K562 (cell line): ENCODE data around the gene REXO2. TPM values are rescaled to one million over a fixed set of nuclear protein-coding genes. Genes with fewer than 3 reads are reported as not detected.

Source experiments
- ATAC-seq: fragments of 200-7000 bp; cut with Tn5 transposase; 3 replicates; pipeline ENCODE4 v1.9.1; 2020; ENCODE audit warnings: moderate library complexity
- BruUV-seq: library from RNA; stranded (reverse); fragments of 400-500 nt; replicated peaks from 2 replicates; lab custom pipeline; 2021; lab: Mats Ljungman, UMichigan
- CTCF ChIA-PET: fragments of 300-600 bp; formaldehyde crosslinking; extraction: SDS; loops from one replicate; lab custom pipeline; 2021; ENCODE audit warnings: low intra/inter-chr PET ratio; lab: Yijun Ruan, JAX
- POLR2A ChIA-PET: fragments of 300-600, 350-650 bp; sonication (Branson Sonifier 250); formaldehyde crosslinking; extraction: SDS; loops from one replicate; lab custom pipeline; 2021; ENCODE audit warnings: antibody characterized with exemption, inconsistent platforms; lab: Yijun Ruan, JAX
- DNase-seq, 4 experiments: peaks; one replicate each; pipeline versions ENCODE4 v3.0.0 to v3.0.0-alpha.2; 2011 to 2018; ENCODE audit warnings: low spot score in 3 of 4, mixed read lengths in 3 of 4; ENCODE audit errors: extremely low read depth in 1 of 4
- FAIRE-seq: peaks from 2 replicates; lab custom pipeline; 2011; peaks lifted over from hg19 to GRCh38; lab: Jason Lieb, UNC
- H2AFZ ChIP-seq: 2 replicates; pipeline ENCODE4 v1.6.0; 2011; ENCODE audit warnings: low read depth, low read length, control low read depth, inconsistent platforms
- H3K27ac ChIP-seq: fragments of 200-600 bp; 3 replicates; pipeline ENCODE4 v1.8.0; 2011; ENCODE audit warnings: low read depth, mild to moderate bottlenecking, control low read depth, inconsistent platforms, low read length, moderate library complexity, mixed read lengths; ENCODE audit errors: extremely low read depth
- H3K27me3 ChIP-seq, 2 experiments: fragments of 300-600 bp in 1 of 2; 2 replicates in 1 of 2; 3 replicates in 1 of 2; pipeline versions ENCODE4 v1.6.0 to v1.8.0; 2011; ENCODE audit warnings: inconsistent platforms in 2 of 2, low read length in 2 of 2, mild to moderate bottlenecking in 1 of 2, mixed read lengths in 1 of 2, moderate library complexity in 1 of 2; ENCODE audit not compliant: control insufficient read depth in 2 of 2, insufficient read depth in 2 of 2
- H3K36me3 ChIP-seq: fragments of 300-600 bp; 3 replicates; pipeline ENCODE4 v1.8.0; 2011; ENCODE audit warnings: mild to moderate bottlenecking, low read length, inconsistent platforms; ENCODE audit not compliant: control insufficient read depth, insufficient read depth
- H3K4me1 ChIP-seq, 2 experiments: fragments of 200-600 bp in 1 of 2; replicated peaks in 1 of 2; 2 replicates in 1 of 2; 3 replicates in 1 of 2; pipeline versions ENCODE4 v1.5.1 to v1.8.0; 2011; ENCODE audit warnings: inconsistent platforms in 2 of 2, low read length in 2 of 2, mild to moderate bottlenecking in 1 of 2, mixed read lengths in 1 of 2, moderate library complexity in 1 of 2; ENCODE audit not compliant: control insufficient read depth in 2 of 2, insufficient read depth in 2 of 2
- H3K4me2 ChIP-seq: 2 replicates; pipeline ENCODE4 v1.6.1; 2011; ENCODE audit warnings: low read length, control low read depth, inconsistent platforms, mixed read lengths; ENCODE audit not compliant: insufficient read depth
- H3K4me3 ChIP-seq: fragments of 200-600 bp; sonication (generic), shearing (Covaris generic); 2 replicates; pipeline ENCODE4 v1.5.1; 2016; ENCODE audit warnings: control low read depth, inconsistent platforms
- H3K79me2 ChIP-seq: fragments of 200-600 bp; 3 replicates; pipeline ENCODE4 v1.8.0; 2011; ENCODE audit warnings: low read length, inconsistent platforms; ENCODE audit not compliant: control insufficient read depth, insufficient read depth
- H3K9ac ChIP-seq, 2 experiments: 2 replicates each; pipeline versions ENCODE4 v1.6.0 to v1.6.1; 2011; ENCODE audit warnings: low read depth in 2 of 2, low read length in 2 of 2, control low read depth in 1 of 2, inconsistent platforms in 1 of 2, mild to moderate bottlenecking in 1 of 2, mixed read lengths in 1 of 2; ENCODE audit not compliant: insufficient read depth in 1 of 2
- H3K9me1 ChIP-seq: one replicate; pipeline ENCODE4 v1.6.0; 2011; ENCODE audit warnings: inconsistent platforms, mild to moderate bottlenecking, low read length, moderate library complexity; ENCODE audit not compliant: control insufficient read depth, insufficient read depth
- H3K9me3 ChIP-seq: replicated peaks from 2 replicates; pipeline ENCODE4 v1.5.1; 2011; ENCODE audit warnings: low read depth, low read length, inconsistent platforms; ENCODE audit not compliant: control insufficient read depth, insufficient read depth
- H4K20me1 ChIP-seq: replicated peaks from 2 replicates; pipeline ENCODE4 v1.6.1; 2011; ENCODE audit warnings: low read length, inconsistent platforms, mixed read lengths; ENCODE audit not compliant: control insufficient read depth, insufficient read depth
- ARID1B ChIP-seq: fragments of 450-650 bp; IDR thresholded peaks from 2 replicates; pipeline ENCODE4 v1.6.1; 2016; ENCODE audit warnings: antibody characterized with exemption, mild to moderate bottlenecking, inconsistent platforms
- ATF3 ChIP-seq, 2 experiments: fragments of 450-650 bp in 1 of 2; sonication (generic) in 1 of 2; formaldehyde crosslinking in 1 of 2; IDR thresholded peaks in 1 of 2; conservative IDR thresholded peaks in 1 of 2; 2 replicates each; pipeline versions ENCODE4 v1.6.1 to v1.8.1; 2016 to 2023; ENCODE audit warnings: mild to moderate bottlenecking in 2 of 2, moderate library complexity in 2 of 2, inconsistent platforms in 1 of 2, missing genetic modification reagents in 1 of 2
- CSDE1 ChIP-seq, 2 experiments: fragments of 450-650 bp; IDR thresholded peaks; 2 replicates each; pipeline ENCODE4 v1.6.1; 2016; ENCODE audit warnings: mild to moderate bottlenecking in 1 of 2
- DNMT1 ChIP-seq: fragments of 450-650 bp; IDR thresholded peaks from 2 replicates; pipeline ENCODE4 v1.6.1; 2016; ENCODE audit warnings: antibody characterized with exemption, mild to moderate bottlenecking
- FOXA1 ChIP-seq: fragments of 450-650 bp; IDR thresholded peaks from 2 replicates; pipeline ENCODE4 v1.6.1; 2016; ENCODE audit warnings: mild to moderate bottlenecking, borderline replicate concordance
- HNRNPH1 ChIP-seq: fragments of 200-400 bp; formaldehyde crosslinking; optimal IDR thresholded peaks from 2 replicates; pipeline ENCODE3; 2017; ENCODE audit warnings: low read depth, mild to moderate bottlenecking, low read length, moderate library complexity
- KDM5B ChIP-seq: fragments of 200-600 bp; sonication (generic); IDR thresholded peaks from 2 replicates; pipeline ENCODE4 v1.6.1; 2012; ENCODE audit warnings: low read depth, mild to moderate bottlenecking, moderate library complexity, low read length, control low read depth, inconsistent platforms; ENCODE audit not compliant: insufficient replicate concordance
- L3MBTL2 ChIP-seq: fragments of 450-650 bp; IDR thresholded peaks from 2 replicates; pipeline ENCODE4 v1.6.1; 2016; ENCODE audit warnings: mild to moderate bottlenecking, moderate library complexity
- NR4A1 ChIP-seq, 2 experiments: fragments of 250-450 bp in 1 of 2; fragments of 450-650 bp in 1 of 2; sonication (Bioruptor Pico) in 1 of 2; IDR thresholded peaks; 2 replicates each; pipeline versions ENCODE4 v1.4.0 to v1.6.1; 2016 to 2020; ENCODE audit warnings: mild to moderate bottlenecking in 2 of 2, missing compliant biosample characterization in 1 of 2, missing genetic modification characterization in 1 of 2, moderate library complexity in 1 of 2
- POLR3G ChIP-seq: IDR thresholded peaks from 2 replicates; pipeline ENCODE4 v1.6.1; 2011; ENCODE audit not compliant: insufficient read length, insufficient replicate concordance; ENCODE audit errors: extremely low read depth
- STAG1 ChIP-seq: sonication (generic); formaldehyde crosslinking; IDR thresholded peaks from 2 replicates; pipeline ENCODE4 v1.5.0; 2020; ENCODE audit warnings: missing genetic modification reagents, borderline replicate concordance
- ZBTB49 ChIP-seq: sonication (generic); formaldehyde crosslinking; IDR thresholded peaks from 2 replicates; pipeline ENCODE4 v1.8.0; 2022; ENCODE audit warnings: missing genetic modification reagents, mild to moderate bottlenecking, borderline replicate concordance
- ZNF511 ChIP-seq: sonication (generic); formaldehyde crosslinking; IDR thresholded peaks from 2 replicates; pipeline ENCODE4 v1.8.0; 2022; ENCODE audit warnings: mild to moderate bottlenecking, missing genetic modification reagents
- WGBS: fragments of 100-300 bp; shearing (Covaris generic); methylation state at CpG from one replicate; pipeline ENCODE4 v1.1.6; 2016; ENCODE audit warnings: low coverage, mixed read lengths; ENCODE audit not compliant: insufficient coverage; ENCODE audit errors: missing lambda C conversion rate; 5-methylcytosine and 5-hydroxymethylcytosine counted together
- in situ Hi-C: fragments of 300-500 bp; cut with MboI; formaldehyde crosslinking; loops from 4 replicates; pipeline ENCODE4 v1.15.0; 2018; ENCODE audit warnings: inconsistent platforms, mixed read lengths
- intact Hi-C: fragments of 100-400 bp; cut with micrococcal nuclease; formaldehyde crosslinking; loops from 2 replicates; pipeline ENCODE4 v1.14.2; 2022
- polyA plus RNA-seq, 8 experiments: library from polyadenylated mRNA; depleted of rRNA in 4 of 8; stranded (reverse) in 5 of 8; unstranded in 3 of 8; fragments of >200 nt; fragmentation: Nextera tagmentation in 2 of 8; fragmentation: Illumina TruSeq in 1 of 8; extraction: Ambion mirVana in 2 of 8; extraction: Trizol in 1 of 8; gene quantifications; 2 replicates each; pipeline versions ENCODE4 v1.2.1 to v1.2.3, GENCODE V29; 2011 to 2014; ENCODE audit warnings: inconsistent platforms in 1 of 8, missing spikeins in 1 of 8
- total RNA-seq, 7 experiments: library from RNA; depleted of rRNA in 6 of 7; stranded (reverse); fragments of >200 nt in 6 of 7; fragmentation: Illumina TruSeq in 2 of 7; extraction: Trizol in 2 of 7; gene quantifications; 2 replicates each; pipeline versions ENCODE4 v1.2.1 to v1.2.3, GENCODE V29; 2011 to 2021; ENCODE audit warnings: low replicate concordance in 1 of 7
- TF ChIP-seq, protein P1 (sequence below): fragments of 250-450 bp; sonication (Bioruptor Pico); IDR thresholded peaks from 2 replicates; pipeline ENCODE4 v1.5.0; 2022; ENCODE audit warnings: mild to moderate bottlenecking
- TF ChIP-seq, protein P2 (sequence below): fragments of 450-650 bp; IDR thresholded peaks from 2 replicates; pipeline ENCODE4 v1.6.1; 2016

Gene REXO2
- total and polyA plus RNA-seq, 9 of the 15 experiments (the other 6 are each of a cell fraction or from before 2014, with no cell fraction given) = 143 to 370 (median 193) TPM

DNA sequence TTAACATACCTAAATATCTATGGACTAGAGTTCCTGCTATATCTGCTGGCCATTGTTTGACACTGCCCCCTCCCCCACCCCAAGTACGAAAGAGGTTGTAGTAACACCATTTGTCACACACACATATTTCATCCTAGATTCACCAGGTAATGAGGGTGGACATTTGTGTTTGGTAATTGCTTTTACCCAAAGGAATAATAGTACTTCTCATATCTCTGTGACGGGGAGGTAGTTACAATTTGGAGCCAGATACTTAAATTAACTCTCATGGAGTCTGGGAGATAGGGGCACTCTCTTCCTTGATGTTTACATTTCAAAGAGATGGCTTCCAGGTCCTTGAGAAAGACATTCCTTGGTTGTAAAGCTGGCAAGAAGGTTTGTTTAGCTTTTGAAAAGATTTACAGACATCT, 38.7 kb downstream of the REXO2 start:
- FAIRE-seq (no peak), ATAC-seq (no peak), DNase-seq (no peak)
- no peaks in the 10 kb centered on the region for H3K9me1 ChIP-seq
- H4K20me1 ChIP-seq = no peaks in the 10 kb centered on the region
- H3K4me1 ChIP-seq = no peaks in the 10 kb centered on the region
- H3K36me3 ChIP-seq = no peaks in the 10 kb centered on the region
- no peak overlapping the region for H3K27ac ChIP-seq
- WGBS = 7% methylated on average over 2 of the region's 2 CpGs
- BruUV-seq = no TSS peak
- H3K79me2 ChIP-seq = no peaks in the 10 kb centered on the region
- in situ Hi-C loops = no loop called here
- H3K27me3 ChIP-seq = no peaks in the 10 kb centered on the region; a peak in 1 of 5 replicates
- ChIA-PET CTCF (no interaction called here), POLR2A (no interaction called here)
- no peaks in the 10 kb centered on the region; the same call in 1 of the 2 replicates for H3K9me3 ChIP-seq
- H2AFZ ChIP-seq = no peak overlapping the region; the same call in 1 of the 2 replicates
- no peak overlapping the region for H3K9ac ChIP-seq
- H3K4me3 ChIP-seq = no peak overlapping the region
- intact Hi-C loops = loop anchor here (2.0 kb wide), 1 partner anchor 137 kb away; no protein-coding TSS in a partner anchor
- H3K4me2 ChIP-seq = no peak overlapping the region; the same call in 1 of the 2 replicates
- no peak for TF ChIP-seq L3MBTL2
- TF ChIP-seq, protein P1, sequence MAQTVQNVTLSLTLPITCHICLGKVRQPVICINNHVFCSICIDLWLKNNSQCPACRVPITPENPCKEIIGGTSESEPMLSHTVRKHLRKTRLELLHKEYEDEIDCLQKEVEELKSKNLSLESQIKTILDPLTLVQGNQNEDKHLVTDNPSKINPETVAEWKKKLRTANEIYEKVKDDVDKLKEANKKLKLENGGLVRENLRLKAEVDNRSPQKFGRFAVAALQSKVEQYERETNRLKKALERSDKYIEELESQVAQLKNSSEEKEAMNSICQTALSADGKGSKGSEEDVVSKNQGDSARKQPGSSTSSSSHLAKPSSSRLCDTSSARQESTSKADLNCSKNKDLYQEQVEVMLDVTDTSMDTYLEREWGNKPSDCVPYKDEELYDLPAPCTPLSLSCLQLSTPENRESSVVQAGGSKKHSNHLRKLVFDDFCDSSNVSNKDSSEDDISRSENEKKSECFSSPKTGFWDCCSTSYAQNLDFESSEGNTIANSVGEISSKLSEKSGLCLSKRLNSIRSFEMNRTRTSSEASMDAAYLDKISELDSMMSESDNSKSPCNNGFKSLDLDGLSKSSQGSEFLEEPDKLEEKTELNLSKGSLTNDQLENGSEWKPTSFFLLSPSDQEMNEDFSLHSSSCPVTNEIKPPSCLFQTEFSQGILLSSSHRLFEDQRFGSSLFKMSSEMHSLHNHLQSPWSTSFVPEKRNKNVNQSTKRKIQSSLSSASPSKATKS (CRISPR knock-in tag) = no peak
- TF ChIP-seq CSDE1 (IDR thresholded peaks at IDR 0.05) = no peak
- no peak for TF ChIP-seq FOXA1
- TF ChIP-seq ARID1B = no peak
- no peak for TF ChIP-seq ZBTB49
- TF ChIP-seq DNMT1 = no peak
- TF ChIP-seq, protein P2, sequence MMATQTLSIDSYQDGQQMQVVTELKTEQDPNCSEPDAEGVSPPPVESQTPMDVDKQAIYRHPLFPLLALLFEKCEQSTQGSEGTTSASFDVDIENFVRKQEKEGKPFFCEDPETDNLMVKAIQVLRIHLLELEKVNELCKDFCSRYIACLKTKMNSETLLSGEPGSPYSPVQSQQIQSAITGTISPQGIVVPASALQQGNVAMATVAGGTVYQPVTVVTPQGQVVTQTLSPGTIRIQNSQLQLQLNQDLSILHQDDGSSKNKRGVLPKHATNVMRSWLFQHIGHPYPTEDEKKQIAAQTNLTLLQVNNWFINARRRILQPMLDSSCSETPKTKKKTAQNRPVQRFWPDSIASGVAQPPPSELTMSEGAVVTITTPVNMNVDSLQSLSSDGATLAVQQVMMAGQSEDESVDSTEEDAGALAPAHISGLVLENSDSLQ = no peak
- no peak for TF ChIP-seq POLR3G
- no peak for TF ChIP-seq ZNF511
- TF ChIP-seq STAG1 = no peak
- no peak for TF ChIP-seq KDM5B
- TF ChIP-seq HNRNPH1 = no peak
- TF ChIP-seq ATF3 (IDR thresholded peaks at IDR 0.05) = no peak
- TF ChIP-seq ATF3 (CRISPR knock-in tag; conservative IDR thresholded peaks at IDR 0.05) = no peak
- TF ChIP-seq NR4A1 (CRISPR knock-in tag; IDR thresholded peaks at IDR 0.05) = no peak
- no peak for TF ChIP-seq NR4A1 (tag; IDR thresholded peaks at IDR 0.05)
